ENCODE results near the gene CEBPG. TPM values are rescaled to one million over a fixed set of nuclear protein-coding genes. Genes with fewer than 3 reads are reported as not detected.

Gene CEBPG
- 48.2 TPM for polyA plus RNA-seq (2013, experiment 1 of 2; ENCODE audit: insufficient read length)
- 45.1 TPM for polyA plus RNA-seq (2013, experiment 2 of 2; ENCODE audit: insufficient read length)

DNA sequence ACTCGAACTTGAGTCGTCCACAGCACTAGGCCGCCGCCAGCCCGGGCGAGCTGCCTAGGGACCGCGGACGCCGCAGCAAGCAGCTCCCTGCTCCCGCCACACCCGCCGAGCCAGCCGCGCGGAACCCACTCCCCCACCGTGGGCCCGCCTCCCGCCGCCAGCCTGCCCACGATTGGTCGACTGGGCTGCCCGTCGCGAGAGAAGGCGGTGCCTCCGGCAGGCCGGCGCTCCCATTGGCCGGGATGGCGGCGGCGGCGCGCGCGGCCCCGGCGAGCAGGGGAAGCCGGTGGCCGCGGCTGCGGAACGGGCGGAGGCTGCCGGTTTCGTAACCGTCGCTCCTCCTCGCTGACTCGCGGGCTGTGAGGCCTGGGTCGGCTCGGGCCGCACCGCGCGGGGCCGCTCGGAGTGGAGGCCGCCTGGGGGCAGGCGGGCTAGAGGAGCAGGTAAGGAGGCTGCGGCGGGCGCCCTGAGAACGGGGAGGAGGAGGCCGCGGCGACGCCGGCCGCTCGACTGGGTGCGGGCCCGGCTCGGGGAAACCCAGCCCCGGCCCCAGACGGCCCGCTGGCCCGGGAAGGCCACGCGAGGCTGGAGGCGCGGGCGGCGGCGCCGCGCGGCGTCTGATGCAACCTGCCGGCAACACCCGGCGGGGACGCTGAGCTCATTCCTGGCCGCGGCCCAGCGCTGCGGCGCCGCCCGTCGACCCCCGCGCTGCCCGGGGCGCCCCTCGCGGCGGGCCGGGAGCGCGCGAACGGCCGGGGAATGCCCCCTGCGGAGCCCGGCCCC lies at the start of gene CEBPG:
TSS of gene CEBPG (plus strand) at position 257 of the 783 bp plus-strand sequence. CDS start 5,531 bp downstream, outside the sequence.
- DNase-seq = peak; percentile 93

- DNase-seq = no peak
These were observed 48.9 kb upstream of the CEBPG start for GRCh38 chr19:33324628-33325027.

DNA sequence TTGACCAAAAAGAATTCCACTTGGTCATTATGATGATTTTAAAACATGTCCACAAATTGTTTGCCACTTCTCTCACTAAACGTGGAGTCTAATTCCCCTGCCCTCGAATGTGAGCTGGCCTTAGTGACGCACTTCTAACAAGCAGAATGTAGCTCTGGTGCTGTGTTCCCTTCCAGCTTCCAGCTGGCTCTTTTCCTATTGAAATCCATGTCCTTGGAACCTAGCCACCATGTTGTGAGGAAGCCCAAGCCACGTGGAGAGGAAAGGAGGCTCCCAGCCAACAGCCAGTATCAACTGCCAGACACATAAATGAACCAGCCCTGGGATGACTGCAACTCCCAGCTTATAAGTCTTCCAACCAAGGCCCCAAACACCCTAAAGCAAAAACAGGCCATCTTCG lies 47.6 kb upstream of the CEBPG start:
- no peak for DNase-seq

GRCh38 chr19:33329060-33329459 lies 44.4 kb upstream of the CEBPG start:
- no peak for DNase-seq

GRCh38 chr19:33329736-33330135 lies 43.8 kb upstream of the CEBPG start:
- no peak for DNase-seq

- no peak for DNase-seq
These were observed 41.3 kb upstream of the CEBPG start for GRCh38 chr19:33332248-33332647.

GRCh38 chr19:33333151-33333550 lies 40.4 kb upstream of the CEBPG start:
- no peak for DNase-seq

- DNase-seq = no peak
These were observed 39.9 kb upstream of the CEBPG start for GRCh38 chr19:33333642-33334041.

DNA sequence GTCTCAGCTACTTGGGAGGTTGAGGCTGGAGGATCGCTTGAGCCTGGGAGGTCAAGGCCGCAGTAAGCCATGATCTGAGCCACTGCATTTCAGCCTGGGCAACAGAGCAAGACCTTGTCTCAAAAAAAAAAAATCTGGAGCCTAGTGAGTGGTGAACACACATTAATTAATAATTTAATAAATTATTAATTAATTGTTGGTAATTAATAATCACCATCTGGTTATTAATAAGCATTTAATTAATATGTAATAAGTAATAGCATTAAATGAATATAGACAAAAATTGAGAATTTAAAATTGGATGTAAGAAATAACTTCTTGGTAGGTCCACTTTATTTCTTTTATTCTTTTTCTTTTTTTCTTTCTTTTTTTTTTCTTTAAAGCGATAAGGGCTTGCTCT lies 39.2 kb upstream of the CEBPG start:
- no peak for DNase-seq

GRCh38 chr19:33335446-33335845 lies 38.1 kb upstream of the CEBPG start:
- DNase-seq = no peak

- no peak for DNase-seq
These were observed 34.2 kb upstream of the CEBPG start for GRCh38 chr19:33339016-33339984.

- no peak for DNase-seq
These were observed 32.5 kb upstream of the CEBPG start for GRCh38 chr19:33340991-33341390.

GRCh38 chr19:33343301-33343700 lies 30.2 kb upstream of the CEBPG start:
- DNase-seq = no peak

DNA sequence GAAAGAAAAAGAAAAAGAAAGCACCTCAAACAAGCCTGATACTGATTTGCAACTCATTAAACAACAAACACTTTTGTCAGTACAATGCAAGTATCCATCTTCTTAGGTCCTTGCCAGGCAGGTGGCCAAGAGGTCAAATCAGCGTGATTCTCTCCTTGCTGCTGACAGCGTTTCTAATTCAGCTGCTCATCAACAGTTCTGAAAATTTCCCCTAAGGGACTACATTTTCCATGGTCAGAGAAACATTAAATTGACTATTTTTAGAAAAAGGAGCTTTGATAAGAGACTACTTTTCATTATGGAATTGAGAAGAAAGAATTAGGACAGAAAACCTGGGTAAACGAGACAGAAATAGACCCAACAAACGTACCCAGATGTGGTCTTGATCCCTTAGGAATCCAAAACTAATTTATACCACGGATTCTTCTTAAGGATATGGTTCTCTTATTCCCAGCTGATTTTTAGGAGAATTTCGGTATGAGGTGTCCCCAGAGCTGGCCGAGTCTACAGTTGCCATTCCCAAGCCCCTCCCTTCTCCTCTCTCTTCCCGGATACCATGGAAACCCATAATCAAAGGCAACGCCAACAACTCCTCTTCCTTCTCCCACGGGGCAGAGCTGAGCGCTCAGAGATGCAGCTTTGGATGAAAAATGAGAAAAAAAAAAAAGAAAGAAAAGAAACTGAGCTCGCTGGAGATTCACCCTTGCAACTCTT lies 29.5 kb upstream of the CEBPG start:
- DNase-seq = no peak

DNA sequence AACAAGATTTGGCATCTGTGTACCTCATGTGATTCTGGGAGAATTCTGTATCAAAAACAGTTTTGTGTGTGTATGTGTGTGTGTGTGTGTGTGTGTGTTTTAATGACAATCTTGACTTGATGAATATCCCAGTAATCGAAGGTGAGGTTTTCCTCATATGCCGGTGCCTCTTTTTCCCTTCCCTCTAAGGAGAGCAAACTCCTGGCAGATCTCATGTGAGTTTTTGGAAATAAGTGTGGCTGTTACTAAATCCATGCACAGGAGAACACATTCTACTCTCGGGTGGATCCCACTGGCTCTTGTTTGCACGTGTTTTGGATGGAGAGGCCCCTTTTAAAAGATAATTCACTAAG lies 29.0 kb upstream of the CEBPG start:
- DNase-seq = no peak

GRCh38 chr19:33345163-33345562 lies 28.3 kb upstream of the CEBPG start:
- DNase-seq = no peak

DNA sequence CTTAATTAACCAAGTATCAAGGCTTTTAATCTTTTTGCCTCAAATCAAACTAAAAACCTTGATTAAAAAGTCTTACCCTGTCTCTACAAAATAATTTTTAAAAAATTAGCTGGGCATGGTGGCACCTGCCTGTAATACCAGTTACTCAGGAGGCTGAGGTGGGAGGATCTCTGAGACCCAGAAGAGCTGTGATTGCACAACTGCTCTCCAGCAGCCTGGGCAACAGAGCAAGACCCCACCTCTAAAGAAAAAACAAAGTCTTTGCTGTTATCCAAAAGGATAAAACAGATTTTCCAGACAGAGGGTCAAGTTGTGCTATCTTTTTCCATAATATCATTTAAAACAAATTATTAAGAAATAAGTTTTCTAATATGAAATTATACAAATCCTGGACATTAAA lies 26.8 kb upstream of the CEBPG start:
- DNase-seq = no peak

- DNase-seq = no peak
These were observed 26.2 kb upstream of the CEBPG start for GRCh38 chr19:33347300-33347699.

GRCh38 chr19:33348301-33349010 lies 25.1 kb upstream of the CEBPG start:
- no peak for DNase-seq

- DNase-seq = no peak
These were observed 23.9 kb upstream of the CEBPG start for GRCh38 chr19:33349319-33350289.
